DOHH2 (cell line): Measurements from ENCODE around the gene DMAC2.

Experiments used
- H3F3A ChIP-seq: fragments of 200-600 bp; sonication (generic), shearing (Covaris generic); 2 replicates; pipeline ENCODE4 v1.6.0; 2016; ENCODE audit warnings: antibody characterized with exemption, mild to moderate bottlenecking; ENCODE audit not compliant: control insufficient read depth, insufficient read depth
- H3K27ac ChIP-seq: fragments of 200-600 bp; sonication (generic); 2 replicates; pipeline ENCODE4 v1.5.1; 2014; ENCODE audit warnings: low read depth, mild to moderate bottlenecking, low read length, moderate library complexity
- H3K27me3 ChIP-seq: fragments of 200-600 bp; sonication (generic); 2 replicates; pipeline ENCODE4 v1.6.1; 2014; ENCODE audit warnings: mild to moderate bottlenecking, low read length, mixed read lengths; ENCODE audit not compliant: control insufficient read depth
- H3K36me3 ChIP-seq: fragments of 200-600 bp; sonication (generic); 2 replicates; pipeline ENCODE4 v1.6.1; 2014; ENCODE audit warnings: mild to moderate bottlenecking, low read length, moderate library complexity, mixed read lengths; ENCODE audit not compliant: control insufficient read depth
- H3K4me1 ChIP-seq: fragments of 200-600 bp; sonication (generic); 2 replicates; pipeline ENCODE4 v1.6.1; 2014; ENCODE audit warnings: mild to moderate bottlenecking, low read length, mixed read lengths; ENCODE audit not compliant: control insufficient read depth
- H3K4me2 ChIP-seq: fragments of 200-600 bp; sonication (generic); 2 replicates; pipeline ENCODE4 v1.6.0; 2014; ENCODE audit warnings: mild to moderate bottlenecking, low read length, moderate library complexity
- H3K4me3 ChIP-seq: fragments of 200-600 bp; sonication (generic); 2 replicates; pipeline ENCODE4 v1.5.1; 2014; ENCODE audit warnings: mild to moderate bottlenecking, low read length, mixed read lengths
- H3K79me2 ChIP-seq: fragments of 200-600 bp; sonication (generic); 2 replicates; pipeline ENCODE4 v1.6.1; 2014; ENCODE audit warnings: mild to moderate bottlenecking, low read length, mixed read lengths; ENCODE audit not compliant: control insufficient read depth
- H3K9me2 ChIP-seq: fragments of 200-600 bp; sonication (generic); replicated peaks from 2 replicates; pipeline ENCODE4 v1.6.1; 2014; ENCODE audit warnings: mild to moderate bottlenecking, low read length, mixed read lengths; ENCODE audit not compliant: control insufficient read depth
- H3K9me3 ChIP-seq: fragments of 200-600 bp; sonication (generic); 2 replicates; pipeline ENCODE4 v1.6.1; 2014; ENCODE audit warnings: antibody characterized with exemption, low read length, mixed read lengths; ENCODE audit not compliant: control insufficient read depth, insufficient read depth
- H4K20me1 ChIP-seq: fragments of 200-600 bp; sonication (generic); 2 replicates; pipeline ENCODE4 v1.6.0; 2014; ENCODE audit warnings: low read depth, mild to moderate bottlenecking, antibody characterized with exemption, low read length, moderate library complexity; ENCODE audit not compliant: control insufficient read depth, insufficient read depth
- EZH2phosphoT487 ChIP-seq: fragments of 200-600 bp; sonication (generic); IDR thresholded peaks from 2 replicates; pipeline ENCODE4 v1.6.1; 2017; ENCODE audit warnings: borderline replicate concordance, mild to moderate bottlenecking, antibody characterized with exemption, low read length, moderate library complexity, mixed read lengths
- TF ChIP-seq, protein P1 (sequence below): fragments of 200-600 bp; sonication (generic); IDR thresholded peaks from one replicate; pipeline ENCODE4 v1.5.1; 2014; ENCODE audit warnings: antibody characterized with exemption, mild to moderate bottlenecking, low read depth, low read length; ENCODE audit not compliant: poor library complexity, severe bottlenecking

DMAC2 gene

DNA sequence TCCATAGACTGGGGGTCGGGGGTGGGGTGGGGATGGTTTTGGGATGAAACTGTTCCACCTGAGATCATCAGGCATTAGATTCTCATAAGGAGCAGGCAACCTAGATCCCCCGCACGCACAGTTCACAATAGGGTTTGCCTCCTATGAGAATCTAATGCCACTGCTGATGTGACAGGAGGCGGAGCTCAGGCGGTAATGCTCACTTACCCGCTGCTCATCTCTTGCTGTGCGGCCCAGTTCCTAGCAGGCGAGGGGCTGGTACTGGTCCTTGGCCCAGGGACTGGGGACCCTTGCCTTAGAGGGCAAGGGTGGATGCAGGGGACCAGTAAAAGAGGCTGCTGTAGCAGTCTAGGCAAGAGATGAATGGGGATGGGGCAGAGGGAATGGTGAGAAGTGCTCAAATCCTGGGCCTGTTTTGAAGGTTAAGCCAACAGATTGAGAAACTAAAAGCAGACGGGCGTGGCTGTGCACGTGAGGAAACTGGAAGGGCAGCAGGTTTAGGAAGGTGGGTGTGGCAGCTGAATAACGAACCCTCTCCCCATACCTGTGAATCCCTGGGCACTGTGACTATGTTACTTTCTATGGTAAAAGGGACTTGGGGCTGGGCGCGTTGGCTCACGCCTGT, 1.7 kb upstream of the DMAC2 start:
- no peaks in the 10 kb centered on the region for H3K27me3 ChIP-seq
- H3K79me2 ChIP-seq, result peaks cover 23% of the 10 kb centered on the region
- peaks cover 8% of the 10 kb centered on the region; the same call in 1 of the 2 replicates for H3K36me3 ChIP-seq
- H3K4me3 ChIP-seq, result no peak overlapping the region
- peaks cover 25% of the 10 kb centered on the region for H3K4me1 ChIP-seq
- TF ChIP-seq EZH2phosphoT487, result no peak
- TF ChIP-seq, protein P1, sequence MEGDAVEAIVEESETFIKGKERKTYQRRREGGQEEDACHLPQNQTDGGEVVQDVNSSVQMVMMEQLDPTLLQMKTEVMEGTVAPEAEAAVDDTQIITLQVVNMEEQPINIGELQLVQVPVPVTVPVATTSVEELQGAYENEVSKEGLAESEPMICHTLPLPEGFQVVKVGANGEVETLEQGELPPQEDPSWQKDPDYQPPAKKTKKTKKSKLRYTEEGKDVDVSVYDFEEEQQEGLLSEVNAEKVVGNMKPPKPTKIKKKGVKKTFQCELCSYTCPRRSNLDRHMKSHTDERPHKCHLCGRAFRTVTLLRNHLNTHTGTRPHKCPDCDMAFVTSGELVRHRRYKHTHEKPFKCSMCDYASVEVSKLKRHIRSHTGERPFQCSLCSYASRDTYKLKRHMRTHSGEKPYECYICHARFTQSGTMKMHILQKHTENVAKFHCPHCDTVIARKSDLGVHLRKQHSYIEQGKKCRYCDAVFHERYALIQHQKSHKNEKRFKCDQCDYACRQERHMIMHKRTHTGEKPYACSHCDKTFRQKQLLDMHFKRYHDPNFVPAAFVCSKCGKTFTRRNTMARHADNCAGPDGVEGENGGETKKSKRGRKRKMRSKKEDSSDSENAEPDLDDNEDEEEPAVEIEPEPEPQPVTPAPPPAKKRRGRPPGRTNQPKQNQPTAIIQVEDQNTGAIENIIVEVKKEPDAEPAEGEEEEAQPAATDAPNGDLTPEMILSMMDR, result no peak
- no peak overlapping the region for H3K27ac ChIP-seq
- no peaks in the 10 kb centered on the region for H3K9me2 ChIP-seq
- H3K9me3 ChIP-seq, result no peaks in the 10 kb centered on the region
- H3K4me2 ChIP-seq, result no peak overlapping the region
- no peaks in the 10 kb centered on the region for H4K20me1 ChIP-seq
- H3F3A ChIP-seq, result 0 out of 2 replicates have a peak, but pooled peaks cover 2% of the 10 kb centered on the region

- peaks cover 24% of the 10 kb centered on the region for H3K79me2 ChIP-seq
- TF ChIP-seq, protein P1, result no peak
- no peak for TF ChIP-seq EZH2phosphoT487
- H3K4me3 ChIP-seq, result no peak overlapping the region
- no peaks in the 10 kb centered on the region for H3K9me3 ChIP-seq
- 0 out of 2 replicates have a peak, but pooled peaks cover 2% of the 10 kb centered on the region for H3F3A ChIP-seq
- peaks cover 14% of the 10 kb centered on the region for H3K4me1 ChIP-seq
- no peaks in the 10 kb centered on the region for H3K27me3 ChIP-seq
- no peak overlapping the region for H3K27ac ChIP-seq
- peaks cover 16% of the 10 kb centered on the region; the same call in 1 of the 2 replicates for H3K36me3 ChIP-seq
- no peaks in the 10 kb centered on the region for H3K9me2 ChIP-seq
- H4K20me1 ChIP-seq, result no peaks in the 10 kb centered on the region
- H3K4me2 ChIP-seq, result no peak overlapping the region
These were observed 1.7 kb downstream of the DMAC2 start for GRCh38 chr19:41437944-41438574.

GRCh38 chr19:41436674-41436951, 3.1 kb downstream of the DMAC2 start:
- H3K4me2 ChIP-seq, result no peak overlapping the region
- peaks cover 30% of the 10 kb centered on the region for H3K36me3 ChIP-seq
- H3K9me2 ChIP-seq, result no peaks in the 10 kb centered on the region
- TF ChIP-seq, protein P1, result no peak
- no peak for TF ChIP-seq EZH2phosphoT487
- no peak overlapping the region for H3K27ac ChIP-seq
- H3F3A ChIP-seq, result 0 out of 2 replicates have a peak, but pooled peaks cover 2% of the 10 kb centered on the region
- no peaks in the 10 kb centered on the region for H3K27me3 ChIP-seq
- no peaks in the 10 kb centered on the region for H3K9me3 ChIP-seq
- peaks cover 24% of the 10 kb centered on the region for H3K79me2 ChIP-seq
- no peaks in the 10 kb centered on the region for H4K20me1 ChIP-seq
- H3K4me1 ChIP-seq, result peaks cover 11% of the 10 kb centered on the region
- H3K4me3 ChIP-seq, result no peak overlapping the region
